WTC11 (cell line): ENCODE results near the gene POLR2E. TPM values are rescaled to one million over a fixed set of nuclear protein-coding genes. Genes with fewer than 3 reads are reported as not detected.

Experiments used
- ATAC-seq: fragments of 200-7000 bp; cut with Tn5 transposase; 2 replicates; pipeline ENCODE4 v1.10.0; 2021; ENCODE audit warnings: mild to moderate bottlenecking, moderate library complexity
- CTCF ChIA-PET: fragments of 300-600 bp; sonication (Branson Sonifier 250); formaldehyde crosslinking; loops from one replicate; lab custom pipeline; 2021; ENCODE audit warnings: antibody characterized with exemption; lab: Charles Lee
- POLR2A ChIA-PET: fragments of 350-600 bp; sonication (Branson Sonifier 250); formaldehyde crosslinking; loops from one replicate; lab custom pipeline; 2021; ENCODE audit warnings: antibody characterized with exemption; lab: Charles Lee
- DNase-seq: peaks from one replicate; pipeline ENCODE4 v3.0.0; 2021; ENCODE audit warnings: low spot score
- H3K27ac Mint-ChIP-seq: 2 replicates; pipeline ENCODE4 v1.8.0; 2021; ENCODE audit warnings: mixed read lengths
- H3K27me3 Mint-ChIP-seq: 2 replicates; pipeline ENCODE4 v1.8.0; 2021; ENCODE audit warnings: low read depth, mild to moderate bottlenecking, moderate library complexity, mixed read lengths
- H3K36me3 Mint-ChIP-seq: 2 replicates; pipeline ENCODE4 v1.8.0; 2021; ENCODE audit warnings: mixed read lengths
- H3K4me1 Mint-ChIP-seq: 2 replicates; pipeline ENCODE4 v1.8.0; 2022; ENCODE audit warnings: mixed read lengths
- H3K4me3 Mint-ChIP-seq: 2 replicates; pipeline ENCODE4 v1.8.0; 2021; ENCODE audit warnings: mild to moderate bottlenecking, moderate library complexity, mixed read lengths
- H3K9me3 Mint-ChIP-seq: 2 replicates; pipeline ENCODE4 v1.8.0; 2021; ENCODE audit warnings: mixed read lengths
- AR ChIP-seq: fragments of 250-450 bp; sonication (Bioruptor Pico); IDR thresholded peaks from 2 replicates; pipeline ENCODE4 v1.9.0; 2021; ENCODE audit warnings: mild to moderate bottlenecking
- ATF2 ChIP-seq: sonication (generic); formaldehyde crosslinking; IDR thresholded peaks from 2 replicates; pipeline ENCODE4 v1.8.1; 2022; ENCODE audit warnings: low read depth, missing genetic modification reagents, borderline replicate concordance
- CBFB ChIP-seq: sonication (generic); formaldehyde crosslinking; IDR thresholded peaks from 2 replicates; pipeline ENCODE4 v1.8.1; 2022; ENCODE audit warnings: mild to moderate bottlenecking, low read depth, missing genetic modification reagents
- ELF4 ChIP-seq: sonication (generic); formaldehyde crosslinking; IDR thresholded peaks from 2 replicates; pipeline ENCODE4 v1.8.1; 2022; ENCODE audit warnings: low read depth, mild to moderate bottlenecking, moderate library complexity, missing genetic modification reagents
- ESRRA ChIP-seq: sonication (generic); formaldehyde crosslinking; IDR thresholded peaks from 2 replicates; pipeline ENCODE4 v1.8.1; 2022; ENCODE audit warnings: mild to moderate bottlenecking, missing genetic modification reagents, borderline replicate concordance
- FOXP1 ChIP-seq: sonication (generic); formaldehyde crosslinking; IDR thresholded peaks from 2 replicates; pipeline ENCODE4 v1.8.0; 2022; ENCODE audit warnings: missing genetic modification reagents, mild to moderate bottlenecking, moderate library complexity, borderline replicate concordance
- HMGXB4 ChIP-seq: sonication (generic); formaldehyde crosslinking; IDR thresholded peaks from 2 replicates; pipeline ENCODE4 v1.8.1; 2023; ENCODE audit warnings: mild to moderate bottlenecking, moderate library complexity, missing genetic modification reagents
- KAT7 ChIP-seq: sonication (generic); formaldehyde crosslinking; IDR thresholded peaks from 2 replicates; pipeline ENCODE4 v1.8.1; 2023; ENCODE audit warnings: missing genetic modification reagents, mild to moderate bottlenecking, borderline replicate concordance
- MLX ChIP-seq: sonication (generic); formaldehyde crosslinking; IDR thresholded peaks from 2 replicates; pipeline ENCODE4 v1.8.1; 2023; ENCODE audit warnings: mild to moderate bottlenecking, missing genetic modification reagents, moderate library complexity
- NFYB ChIP-seq: sonication (generic); formaldehyde crosslinking; conservative IDR thresholded peaks from 2 replicates; pipeline ENCODE4 v1.8.0; 2022; ENCODE audit warnings: low read depth, missing genetic modification reagents
- OVOL2 ChIP-seq: fragments of 250-450 bp; sonication (Bioruptor Pico); IDR thresholded peaks from 2 replicates; pipeline ENCODE4 v1.9.0; 2021; ENCODE audit warnings: mild to moderate bottlenecking, borderline replicate concordance
- PREB ChIP-seq: sonication (generic); formaldehyde crosslinking; IDR thresholded peaks from 2 replicates; pipeline ENCODE4 v1.8.1; 2022; ENCODE audit warnings: mild to moderate bottlenecking, missing genetic modification reagents, moderate library complexity, borderline replicate concordance
- PRRX2 ChIP-seq: fragments of 250-450 bp; sonication (Bioruptor Pico); IDR thresholded peaks from 2 replicates; pipeline ENCODE4 v1.8.0; 2021; ENCODE audit warnings: mild to moderate bottlenecking
- RORB ChIP-seq: fragments of 250-450 bp; sonication (Bioruptor Pico); IDR thresholded peaks from 2 replicates; pipeline ENCODE4 v1.9.0; 2021; ENCODE audit warnings: mild to moderate bottlenecking
- TEAD1 ChIP-seq: sonication (generic); formaldehyde crosslinking; IDR thresholded peaks from 2 replicates; pipeline ENCODE4 v1.8.0; 2022; ENCODE audit warnings: mild to moderate bottlenecking, missing genetic modification reagents
- TP53 ChIP-seq: sonication (generic); formaldehyde crosslinking; IDR thresholded peaks from 2 replicates; pipeline ENCODE4 v1.8.1; 2023; ENCODE audit warnings: mild to moderate bottlenecking, missing genetic modification reagents
- ZNF396 ChIP-seq: fragments of 250-450 bp; sonication (Bioruptor Pico); IDR thresholded peaks from 2 replicates; pipeline ENCODE4 v1.8.0; 2021; ENCODE audit warnings: mild to moderate bottlenecking, moderate library complexity, borderline replicate concordance
- ZNF671 ChIP-seq: fragments of 250-450 bp; sonication (Bioruptor Pico); IDR thresholded peaks from 2 replicates; pipeline ENCODE4 v1.8.0; 2021; ENCODE audit warnings: mild to moderate bottlenecking
- total RNA-seq: library from RNA; stranded (reverse); gene quantifications from 3 replicates; pipeline ENCODE4 v1.2.3, GENCODE V29; 2021
- TF ChIP-seq, protein P1 (sequence below): sonication (generic); formaldehyde crosslinking; IDR thresholded peaks from 2 replicates; pipeline ENCODE4 v1.8.1; 2023; ENCODE audit warnings: mild to moderate bottlenecking, missing genetic modification reagents, borderline replicate concordance
- TF ChIP-seq, protein P2 (sequence below): sonication (generic); formaldehyde crosslinking; IDR thresholded peaks from 2 replicates; pipeline ENCODE4 v1.8.1; 2023; ENCODE audit warnings: mild to moderate bottlenecking, missing genetic modification reagents, moderate library complexity

Gene POLR2E
- total RNA-seq, 1 experiment from 2014 or later, result 275 TPM

DNA sequence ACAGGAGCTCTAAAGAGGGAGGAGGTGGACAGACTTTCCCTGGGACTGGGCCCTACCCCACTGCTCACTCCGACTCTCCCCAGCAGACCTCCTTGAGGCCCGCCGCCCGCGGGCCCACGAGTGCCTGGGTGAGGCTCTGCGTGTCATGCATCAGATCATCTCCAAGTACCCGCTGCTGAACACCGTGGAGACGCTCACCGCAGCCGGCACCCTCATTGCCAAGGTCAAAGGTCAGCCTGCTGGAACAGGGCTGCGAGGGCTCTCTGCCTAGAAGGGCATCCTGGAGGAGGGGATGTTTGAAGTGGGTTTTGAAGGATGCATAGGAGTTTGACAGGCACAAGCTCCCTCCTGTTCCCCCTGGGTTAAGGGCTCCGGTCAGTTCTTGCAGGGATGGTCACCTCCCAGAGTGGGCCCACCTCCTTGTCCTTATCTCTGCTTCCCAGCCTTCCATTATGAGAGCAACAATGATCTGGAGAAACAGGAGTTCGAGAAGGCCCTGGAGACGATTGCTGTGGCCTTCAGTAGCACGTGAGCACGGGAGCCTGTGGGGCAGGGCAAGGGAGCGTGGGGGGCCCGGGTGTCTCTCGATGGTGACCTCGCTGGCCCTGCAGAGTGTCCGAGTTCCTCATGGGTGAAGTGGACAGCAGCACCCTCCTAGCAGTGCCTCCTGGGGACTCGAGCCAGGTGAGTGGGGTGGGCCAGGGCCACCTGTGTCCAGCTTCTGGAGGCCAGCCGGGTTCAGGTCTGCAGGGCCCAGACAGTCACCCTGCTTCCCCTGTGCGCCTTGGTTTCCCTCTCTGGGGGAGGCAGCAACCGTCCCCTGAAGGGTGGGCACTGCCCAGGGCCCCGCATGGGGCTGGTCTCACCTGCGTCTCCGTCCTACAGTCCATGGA, 21.9 kb downstream of the POLR2E start:
- Mint-ChIP-seq H3K9me3 (no peaks in the 10 kb centered on the region), H3K4me3 (no peak overlapping the region), H3K27ac (no peak overlapping the region), H3K4me1 (peaks cover 4% of the 10 kb centered on the region), H3K36me3 (peaks cover 9% of the 10 kb centered on the region), H3K27me3 (peaks cover 18% of the 10 kb centered on the region)
- ATAC-seq, result no peak
- ChIA-PET POLR2A (no interaction called here), CTCF (interaction anchor here (1.6 kb wide), 1 partner anchor 8 kb away, joined by 6 read pairs; no protein-coding TSS in a partner anchor)
- TF ChIP-seq PRRX2 (CRISPR knock-in tag), result no peak
- no peak for TF ChIP-seq TEAD1 (CRISPR knock-in tag)
- TF ChIP-seq FOXP1 (CRISPR knock-in tag), result no peak
- no peak for TF ChIP-seq MLX
- TF ChIP-seq, protein P1, sequence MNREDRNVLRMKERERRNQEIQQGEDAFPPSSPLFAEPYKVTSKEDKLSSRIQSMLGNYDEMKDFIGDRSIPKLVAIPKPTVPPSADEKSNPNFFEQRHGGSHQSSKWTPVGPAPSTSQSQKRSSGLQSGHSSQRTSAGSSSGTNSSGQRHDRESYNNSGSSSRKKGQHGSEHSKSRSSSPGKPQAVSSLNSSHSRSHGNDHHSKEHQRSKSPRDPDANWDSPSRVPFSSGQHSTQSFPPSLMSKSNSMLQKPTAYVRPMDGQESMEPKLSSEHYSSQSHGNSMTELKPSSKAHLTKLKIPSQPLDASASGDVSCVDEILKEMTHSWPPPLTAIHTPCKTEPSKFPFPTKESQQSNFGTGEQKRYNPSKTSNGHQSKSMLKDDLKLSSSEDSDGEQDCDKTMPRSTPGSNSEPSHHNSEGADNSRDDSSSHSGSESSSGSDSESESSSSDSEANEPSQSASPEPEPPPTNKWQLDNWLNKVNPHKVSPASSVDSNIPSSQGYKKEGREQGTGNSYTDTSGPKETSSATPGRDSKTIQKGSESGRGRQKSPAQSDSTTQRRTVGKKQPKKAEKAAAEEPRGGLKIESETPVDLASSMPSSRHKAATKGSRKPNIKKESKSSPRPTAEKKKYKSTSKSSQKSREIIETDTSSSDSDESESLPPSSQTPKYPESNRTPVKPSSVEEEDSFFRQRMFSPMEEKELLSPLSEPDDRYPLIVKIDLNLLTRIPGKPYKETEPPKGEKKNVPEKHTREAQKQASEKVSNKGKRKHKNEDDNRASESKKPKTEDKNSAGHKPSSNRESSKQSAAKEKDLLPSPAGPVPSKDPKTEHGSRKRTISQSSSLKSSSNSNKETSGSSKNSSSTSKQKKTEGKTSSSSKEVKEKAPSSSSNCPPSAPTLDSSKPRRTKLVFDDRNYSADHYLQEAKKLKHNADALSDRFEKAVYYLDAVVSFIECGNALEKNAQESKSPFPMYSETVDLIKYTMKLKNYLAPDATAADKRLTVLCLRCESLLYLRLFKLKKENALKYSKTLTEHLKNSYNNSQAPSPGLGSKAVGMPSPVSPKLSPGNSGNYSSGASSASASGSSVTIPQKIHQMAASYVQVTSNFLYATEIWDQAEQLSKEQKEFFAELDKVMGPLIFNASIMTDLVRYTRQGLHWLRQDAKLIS, result no peak
- TF ChIP-seq, protein P2, sequence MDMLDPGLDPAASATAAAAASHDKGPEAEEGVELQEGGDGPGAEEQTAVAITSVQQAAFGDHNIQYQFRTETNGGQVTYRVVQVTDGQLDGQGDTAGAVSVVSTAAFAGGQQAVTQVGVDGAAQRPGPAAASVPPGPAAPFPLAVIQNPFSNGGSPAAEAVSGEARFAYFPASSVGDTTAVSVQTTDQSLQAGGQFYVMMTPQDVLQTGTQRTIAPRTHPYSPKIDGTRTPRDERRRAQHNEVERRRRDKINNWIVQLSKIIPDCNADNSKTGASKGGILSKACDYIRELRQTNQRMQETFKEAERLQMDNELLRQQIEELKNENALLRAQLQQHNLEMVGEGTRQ (CRISPR knock-in tag), result no peak
- TF ChIP-seq HMGXB4, result no peak
- no peak for TF ChIP-seq ZNF671
- no peak for TF ChIP-seq CBFB (CRISPR knock-in tag)
- no peak for TF ChIP-seq ZNF396 (CRISPR knock-in tag)
- TF ChIP-seq RORB, result no peak
- no peak for TF ChIP-seq ESRRA
- no peak for TF ChIP-seq ATF2 (CRISPR knock-in tag)
- no peak for TF ChIP-seq AR (CRISPR knock-in tag)
- no peak for TF ChIP-seq OVOL2 (CRISPR knock-in tag)
- TF ChIP-seq KAT7 (CRISPR knock-in tag), result no peak
- TF ChIP-seq TP53 (CRISPR knock-in tag), result no peak
- TF ChIP-seq NFYB (CRISPR knock-in tag), result no peak
- TF ChIP-seq ELF4 (CRISPR knock-in tag), result no peak
- no peak for TF ChIP-seq PREB (CRISPR knock-in tag)
- no peak for DNase-seq
